ENCODE measurements around the gene RUNDC3A. TPM values are rescaled to one million over a fixed set of nuclear protein-coding genes. Genes with fewer than 3 reads are reported as not detected.
A peak's percentile ranks its signal among the peaks of the same experiment; 100 is the strongest.

RUNDC3A gene
- total RNA-seq, 2 experiments from 2014 or later, result not detected

DNA sequence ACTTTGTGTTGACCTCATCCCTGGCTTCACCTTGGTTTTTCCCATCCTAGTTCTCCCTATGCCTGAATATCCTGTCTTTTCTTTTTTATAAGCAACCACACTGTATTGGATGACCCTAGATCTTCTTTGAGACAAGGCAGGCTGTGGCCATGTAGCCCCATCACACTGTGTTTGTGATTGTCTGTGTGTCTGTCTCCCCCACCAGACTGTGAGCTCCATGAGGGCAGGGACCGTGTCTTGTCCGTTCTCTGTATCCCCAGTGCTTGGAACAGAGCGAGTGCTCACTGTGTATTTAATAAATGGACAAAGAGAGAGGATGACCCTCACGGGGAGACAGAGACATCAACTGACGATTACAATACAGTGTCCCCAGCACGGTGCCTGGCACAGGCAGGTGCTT, 9.1 kb downstream of the RUNDC3A start:
- H3K4me3 ChIP-seq (ENCODE audit: low read length), result no peak overlapping the region
- no peaks in the 10 kb centered on the region for H3K9me3 Mint-ChIP-seq
- H3K36me3 ChIP-seq (ENCODE audit: insufficient read depth, low read length), result peaks cover 31% of the 10 kb centered on the region
- peaks cover 0 to 8% of the 10 kb centered on the region in 2 experiments for H3K9me3 ChIP-seq (ENCODE audit: control insufficient read depth in 1 of 2, insufficient read depth in 1 of 2, low read length in 2 of 2)
- ATAC-seq (ENCODE audit: poor library complexity), result no peak
- peak overlapping the region; percentile 51 for H3K4me3 Mint-ChIP-seq
- intact Hi-C loops (cut with DNase I, micrococcal nuclease), result no loop called here
- H3K27ac Mint-ChIP-seq, result no peak overlapping the region
- no peak for DNase-seq
- peaks cover 28% of the 10 kb centered on the region for H3K36me3 Mint-ChIP-seq (ENCODE audit: low read depth)
- peaks cover 46% of the 10 kb centered on the region for H3K27me3 Mint-ChIP-seq
- H3K27me3 ChIP-seq (ENCODE audit: control insufficient read depth in 1 of 2, insufficient read depth in 2 of 2, low read length in 2 of 2), result peaks cover 27 to 28% of the 10 kb centered on the region in 2 experiments
- no peak overlapping the region for H3K27ac ChIP-seq (ENCODE audit: low read depth in 1 of 2, low read length in 2 of 2)
- peaks cover 21% of the 10 kb centered on the region for H3K4me1 Mint-ChIP-seq (ENCODE audit: low read depth)
- peaks cover 21% of the 10 kb centered on the region for H3K4me1 ChIP-seq (ENCODE audit: insufficient read depth, low read length)
- CTCF ChIA-PET, result no interaction called here
- no peak for TF ChIP-seq CTCF (IDR thresholded peaks at IDR 0.05)
- POLR2A ChIA-PET, result interaction anchor here (1.8 to 3.8 kb wide), 4 partner anchors 9 to 108 kb away, joined by 4 to 29 read pairs (median 12); partner anchors contain the start of gene UBTF

- intact Hi-C loops (cut with DNase I, micrococcal nuclease), result no loop called here
- Mint-ChIP-seq H3K4me1 (ENCODE audit: low read depth) (peaks cover 21% of the 10 kb centered on the region), H3K27ac (no peak overlapping the region), H3K36me3 (ENCODE audit: low read depth) (peaks cover 28% of the 10 kb centered on the region), H3K27me3 (peaks cover 40% of the 10 kb centered on the region), H3K4me3 (peak overlapping the region; percentile 21), H3K9me3 (no peaks in the 10 kb centered on the region)
- Histone ChIP-seq H3K36me3 (ENCODE audit: insufficient read depth, low read length) (peaks cover 31% of the 10 kb centered on the region), H3K9me3 (ENCODE audit: control insufficient read depth in 1 of 2, insufficient read depth in 1 of 2, low read length in 2 of 2) (peaks cover 0 to 8% of the 10 kb centered on the region in 2 experiments), H3K4me3 (ENCODE audit: low read length) (no peak overlapping the region), H3K4me1 (ENCODE audit: insufficient read depth, low read length) (peaks cover 29% of the 10 kb centered on the region), H3K27me3 (ENCODE audit: control insufficient read depth in 1 of 2, insufficient read depth in 2 of 2, low read length in 2 of 2) (peaks cover 27 to 28% of the 10 kb centered on the region in 2 experiments), H3K27ac (ENCODE audit: low read depth in 1 of 2, low read length in 2 of 2) (no peak overlapping the region)
- ChIA-PET CTCF (no interaction called here), POLR2A (interaction anchor here (0.8 to 3.8 kb wide), 5 partner anchors 9 to 132 kb away, joined by 3 to 29 read pairs (median 10); partner anchors contain the start of genes TMUB2 and UBTF)
- no peak for TF ChIP-seq CTCF (IDR thresholded peaks at IDR 0.05)
- no peak for ATAC-seq (ENCODE audit: poor library complexity)
- peak in 1 of 14 experiments; percentile 8 for DNase-seq
Measured at GRCh38 chr17:44318077-44318892, 9.9 kb downstream of the RUNDC3A start.

DNA sequence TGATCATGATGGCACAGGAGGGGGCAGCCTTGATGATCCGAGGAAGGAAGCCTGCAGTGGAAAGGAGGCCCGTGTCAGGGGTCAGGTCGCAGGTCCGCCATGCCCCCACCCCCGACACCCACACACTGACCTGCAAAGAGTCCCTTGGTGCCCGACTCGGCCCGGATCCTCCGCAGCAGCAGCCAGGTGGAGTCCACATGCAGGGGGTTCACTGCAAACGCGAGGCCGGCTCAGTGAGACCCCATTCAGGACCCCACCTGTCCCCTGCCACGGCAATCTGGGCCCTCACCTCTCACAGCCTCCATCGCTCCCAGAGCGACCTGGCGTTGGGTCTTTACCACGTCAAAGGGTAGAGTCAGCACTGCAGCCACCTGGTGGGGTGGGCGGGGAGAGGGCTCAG, 11.7 kb downstream of the RUNDC3A start:
- Mint-ChIP-seq H3K27me3 (peaks cover 25% of the 10 kb centered on the region), H3K27ac (no peak overlapping the region), H3K4me1 (ENCODE audit: low read depth) (peaks cover 25% of the 10 kb centered on the region), H3K36me3 (ENCODE audit: low read depth) (peaks cover 29% of the 10 kb centered on the region), H3K9me3 (no peaks in the 10 kb centered on the region), H3K4me3 (no peak overlapping the region)
- Histone ChIP-seq H3K27ac (ENCODE audit: low read depth in 1 of 2, low read length in 2 of 2) (no peak overlapping the region), H3K4me1 (ENCODE audit: insufficient read depth, low read length) (peaks cover 36% of the 10 kb centered on the region), H3K9me3 (ENCODE audit: control insufficient read depth in 1 of 2, insufficient read depth in 1 of 2, low read length in 2 of 2) (peaks cover 0 to 8% of the 10 kb centered on the region in 2 experiments), H3K4me3 (ENCODE audit: low read length) (no peak overlapping the region), H3K27me3 (ENCODE audit: control insufficient read depth in 1 of 2, insufficient read depth in 2 of 2, low read length in 2 of 2) (peaks cover 17 to 20% of the 10 kb centered on the region in 2 experiments), H3K36me3 (ENCODE audit: insufficient read depth, low read length) (peaks cover 31% of the 10 kb centered on the region)
- TF ChIP-seq CTCF (IDR thresholded peaks at IDR 0.05), result no peak
- ChIA-PET POLR2A (no interaction called here), CTCF (no interaction called here)
- no peak for ATAC-seq (ENCODE audit: poor library complexity)
- intact Hi-C loops (cut with DNase I, micrococcal nuclease), result loop anchor here in 1 of 2 experiments (10.0 kb wide), 1 partner anchor 195 kb away; the partner anchor contains the start of gene HDAC5
- DNase-seq, result peak in 1 of 14 experiments; percentile 19

All from CD4-positive, alpha-beta T cell (primary cell).